CD4-positive, alpha-beta T cell treated with Interleukin-12 subunit alpha and Interleukin-12 subunit beta, for 1 hour (primary cell): ENCODE data around the gene CT47A7.
"Not testable (repeated sequence)": the region's sequence is repeated elsewhere in the genome, so short reads cannot be mapped to it uniquely, and the experiment has no call there.

Experiments used
- DNase-seq: peaks from one replicate; pipeline ENCODE4 v3.0.0-alpha.2; 2020

Gene CT47A7

GRCh38 chrX:120956500-120956899 is at the start of gene CT47A7:
CT47A7 (minus strand) TSS chrX:120956600; CDS start chrX:120956345, 255 bp downstream.
- DNase-seq = not testable (repeated sequence)

GRCh38 chrX:121000589-121000988 is 44.2 kb upstream of the CT47A7 start:
- no peak for DNase-seq

- DNase-seq = no peak
Measured at GRCh38 chrX:120999413-120999812, 43.0 kb upstream of the CT47A7 start.

- not testable (repeated sequence) for DNase-seq
Measured at GRCh38 chrX:120985660-120986059, 29.3 kb upstream of the CT47A7 start, which contains the start of gene CT47A1. CT47A1 (minus strand) TSS chrX:120985760; CDS start chrX:120985529, 231 bp downstream.
